Measurements from ENCODE around the gene ERAS.
A peak's percentile ranks its signal among the peaks of the same experiment; 100 is the strongest.

Gene ERAS

GRCh38 chrX:48826135-48826875 lies at the start of gene ERAS:
Gene ERAS, plus strand, starts transcription at chrX:48826513. Its CDS starts 2,611 bp downstream, at chrX:48829124.
- Mint-ChIP-seq H3K27ac (no peak within 1 kb of the TSS), H3K27me3 (ENCODE audit: low read depth) (peaks cover 24% of the 10 kb centered on the region), H3K36me3 (ENCODE audit: low read depth) (peaks cover 50% of the 10 kb centered on the region), H3K9me3 (peaks cover 36% of the 10 kb centered on the region), H3K4me1 (no peaks in the 10 kb centered on the region), H3K4me3 (no peak within 1 kb of the TSS)
- TF ChIP-seq CTCF (IDR thresholded peaks at IDR 0.05; ENCODE audit: unreplicated experiment in 3 of 3) = no peak

- peaks cover 14% of the 10 kb centered on the region for H3K4me1 Mint-ChIP-seq
- no peak for TF ChIP-seq CTCF (IDR thresholded peaks at IDR 0.05; ENCODE audit: unreplicated experiment in 3 of 3)
- peaks cover 5% of the 10 kb centered on the region for H3K27me3 Mint-ChIP-seq (ENCODE audit: low read depth)
- peaks cover 31% of the 10 kb centered on the region for H3K9me3 Mint-ChIP-seq
- peak overlapping the region in 1 of 3 experiments; percentile 21 for H3K4me3 Mint-ChIP-seq
- peak overlapping the region in 2 of 3 experiments; percentile 79 to 87 for H3K27ac Mint-ChIP-seq
- no peaks in the 10 kb centered on the region for H3K36me3 Mint-ChIP-seq (ENCODE audit: low read depth)
These were observed 49.4 kb upstream of the ERAS start for GRCh38 chrX:48776818-48777439.

- Mint-ChIP-seq H3K9me3 (peaks cover 26% of the 10 kb centered on the region), H3K4me3 (no peak overlapping the region), H3K27ac (no peak overlapping the region), H3K27me3 (ENCODE audit: low read depth) (no peaks in the 10 kb centered on the region), H3K36me3 (ENCODE audit: low read depth) (no peaks in the 10 kb centered on the region), H3K4me1 (peaks cover 14% of the 10 kb centered on the region)
- TF ChIP-seq CTCF (IDR thresholded peaks at IDR 0.05; ENCODE audit: unreplicated experiment in 3 of 3) = no peak
These were observed 46.9 kb upstream of the ERAS start for GRCh38 chrX:48779399-48779798.

GRCh38 chrX:48781705-48782104 lies 44.6 kb upstream of the ERAS start:
- H3K27me3 Mint-ChIP-seq (ENCODE audit: low read depth) = no peaks in the 10 kb centered on the region
- peaks cover 8% of the 10 kb centered on the region for H3K4me1 Mint-ChIP-seq
- no peaks in the 10 kb centered on the region for H3K36me3 Mint-ChIP-seq (ENCODE audit: low read depth)
- no peak overlapping the region for H3K4me3 Mint-ChIP-seq
- TF ChIP-seq CTCF (IDR thresholded peaks at IDR 0.05; ENCODE audit: unreplicated experiment in 3 of 3) = no peak
- H3K27ac Mint-ChIP-seq = no peak overlapping the region
- peaks cover 18% of the 10 kb centered on the region for H3K9me3 Mint-ChIP-seq

GRCh38 chrX:48782216-48782615 lies 44.1 kb upstream of the ERAS start:
- H3K9me3 Mint-ChIP-seq = peaks cover 18% of the 10 kb centered on the region
- H3K4me1 Mint-ChIP-seq = peaks cover 3% of the 10 kb centered on the region
- H3K27me3 Mint-ChIP-seq (ENCODE audit: low read depth) = no peaks in the 10 kb centered on the region
- no peak overlapping the region for H3K27ac Mint-ChIP-seq
- no peaks in the 10 kb centered on the region for H3K36me3 Mint-ChIP-seq (ENCODE audit: low read depth)
- TF ChIP-seq CTCF (IDR thresholded peaks at IDR 0.05; ENCODE audit: unreplicated experiment in 3 of 3) = no peak
- no peak overlapping the region for H3K4me3 Mint-ChIP-seq
